Liver (tissue), 9 donors: ENCODE results near the gene SEMA5A. TPM values are rescaled to one million over a fixed set of nuclear protein-coding genes. Genes with fewer than 3 reads are reported as not detected.

Experiments used
- DNase-seq: peaks from one replicate; pipeline ENCODE4 v3.0.0-alpha.2; 2017; ENCODE audit warnings: low spot score
- H3K27ac ChIP-seq, 2 donors: one replicate each; pipeline ENCODE4 v1.7.0; 2013; ENCODE audit warnings: inconsistent platforms in 2 of 2, low read length in 2 of 2, control low read depth in 1 of 2, low read depth in 1 of 2, mild to moderate bottlenecking in 1 of 2
- H3K27me3 ChIP-seq, 4 donors: one replicate each; pipeline versions ENCODE4 v1.6.1 to v1.7.0; 2013; ENCODE audit warnings: low read length in 3 of 4, inconsistent platforms in 1 of 4, mild to moderate bottlenecking in 1 of 4, moderate library complexity in 1 of 4; ENCODE audit not compliant: control insufficient read depth in 4 of 4, insufficient read depth in 4 of 4
- H3K36me3 ChIP-seq, 4 donors: one replicate each; pipeline versions ENCODE4 v1.6.1 to v1.7.0; 2013; ENCODE audit warnings: low read length in 3 of 4, mild to moderate bottlenecking in 3 of 4, low read depth in 1 of 4, moderate library complexity in 1 of 4; ENCODE audit not compliant: control insufficient read depth in 4 of 4, insufficient read depth in 3 of 4
- H3K4me1 ChIP-seq, 4 donors: one replicate each; pipeline versions ENCODE4 v1.6.1 to v1.7.0; 2013; ENCODE audit warnings: low read length in 3 of 4, mild to moderate bottlenecking in 3 of 4, moderate library complexity in 1 of 4; ENCODE audit not compliant: control insufficient read depth in 4 of 4, insufficient read depth in 4 of 4
- H3K4me3 ChIP-seq, 3 donors: one replicate each; pipeline versions ENCODE4 v1.6.1 to v1.7.0; 2013; ENCODE audit warnings: low read length in 3 of 3, control low read depth in 1 of 3, low read depth in 1 of 3, mild to moderate bottlenecking in 1 of 3
- H3K9ac ChIP-seq, 2 donors: one replicate each; pipeline ENCODE4 v1.7.0; 2013; ENCODE audit warnings: low read length in 2 of 2, mild to moderate bottlenecking in 2 of 2, moderate library complexity in 2 of 2, control low read depth in 1 of 2, low read depth in 1 of 2
- H3K9me3 ChIP-seq, 4 donors: one replicate each; pipeline versions ENCODE4 v1.6.1 to v1.7.0; 2013; ENCODE audit warnings: low read length in 3 of 4; ENCODE audit not compliant: control insufficient read depth in 4 of 4
- ATF3 ChIP-seq: IDR thresholded peaks from 2 replicates; pipeline ENCODE4 v1.6.1; 2016; ENCODE audit warnings: antibody characterized with exemption
- CTCF ChIP-seq: fragments of 150-350 bp; IDR thresholded peaks from 2 replicates; pipeline ENCODE4 v1.5.1; 2017; ENCODE audit warnings: improper control_type of control experiment, low read depth, low read length; ENCODE audit not compliant: missing input control
- EGR1 ChIP-seq, 2 donors: IDR thresholded peaks; 2 replicates each; pipeline ENCODE4 v1.6.1; 2016 to 2018; ENCODE audit warnings: antibody characterized with exemption in 2 of 2, low read depth in 2 of 2
- FOXA1 ChIP-seq: IDR thresholded peaks from 2 replicates; pipeline ENCODE4 v1.6.1; 2016; ENCODE audit warnings: antibody characterized with exemption
- FOXA2 ChIP-seq: IDR thresholded peaks from 2 replicates; pipeline ENCODE4 v1.6.1; 2016; ENCODE audit warnings: antibody characterized with exemption
- GABPA ChIP-seq, 2 donors: IDR thresholded peaks in 1 of 2; conservative IDR thresholded peaks in 1 of 2; 2 replicates each; pipeline ENCODE4 v1.6.1; 2016; ENCODE audit warnings: antibody characterized with exemption in 2 of 2, mild to moderate bottlenecking in 1 of 2, moderate library complexity in 1 of 2
- HNF4A ChIP-seq, 2 donors: conservative IDR thresholded peaks; 2 replicates each; pipeline ENCODE4 v1.6.1; 2016; ENCODE audit warnings: antibody characterized with exemption in 2 of 2, mild to moderate bottlenecking in 2 of 2
- HNF4G ChIP-seq: IDR thresholded peaks from 2 replicates; pipeline ENCODE4 v1.6.1; 2016; ENCODE audit warnings: antibody characterized with exemption
- JUND ChIP-seq, 2 donors: IDR thresholded peaks; 2 replicates each; pipeline ENCODE4 v1.6.1; 2016; ENCODE audit warnings: antibody characterized with exemption in 2 of 2
- MAX ChIP-seq: IDR thresholded peaks from 2 replicates; pipeline ENCODE4 v1.6.1; 2016; ENCODE audit warnings: antibody characterized with exemption
- NR2F2 ChIP-seq: IDR thresholded peaks from 2 replicates; pipeline ENCODE4 v1.6.1; 2016; ENCODE audit warnings: antibody characterized with exemption
- RAD21 ChIP-seq, 2 donors: IDR thresholded peaks; 2 replicates each; pipeline ENCODE4 v1.6.1; 2016; ENCODE audit warnings: antibody characterized with exemption in 2 of 2, mild to moderate bottlenecking in 2 of 2
- REST ChIP-seq: IDR thresholded peaks from 2 replicates; pipeline ENCODE4 v1.6.1; 2016; ENCODE audit warnings: antibody characterized with exemption, mild to moderate bottlenecking
- RXRA ChIP-seq, 2 donors: IDR thresholded peaks; 2 replicates each; pipeline ENCODE4 v1.6.1; 2017 to 2018; ENCODE audit warnings: antibody characterized with exemption in 2 of 2, mild to moderate bottlenecking in 1 of 2
- SP1 ChIP-seq: IDR thresholded peaks from 2 replicates; pipeline ENCODE4 v1.6.1; 2018; ENCODE audit warnings: antibody characterized with exemption, mild to moderate bottlenecking
- TAF1 ChIP-seq: conservative IDR thresholded peaks from 2 replicates; pipeline ENCODE4 v1.6.1; 2016; ENCODE audit warnings: antibody characterized with exemption, mild to moderate bottlenecking
- YY1 ChIP-seq: IDR thresholded peaks from 2 replicates; pipeline ENCODE4 v1.6.1; 2016; ENCODE audit warnings: antibody characterized with exemption, mild to moderate bottlenecking
- ZBTB33 ChIP-seq: IDR thresholded peaks from 2 replicates; pipeline ENCODE4 v1.6.1; 2016; ENCODE audit warnings: antibody characterized with exemption
- WGBS: extraction: QIAGEN DNeasy Blood & Tissue Kit; methylation state at CpG from one replicate; pipeline ENCODE4 v1.1.7; 2013; 5-methylcytosine and 5-hydroxymethylcytosine counted together
- polyA plus RNA-seq, 2 donors: library from polyadenylated mRNA; stranded (reverse) in 1 of 2; unstranded in 1 of 2; fragments of 200-250 nt in 1 of 2; fragments of >200 nt in 1 of 2; fragmentation: Nextera tagmentation in 1 of 2; extraction: Ambion mirVana in 1 of 2; gene quantifications; one replicate each; pipeline versions ENCODE4 v1.2.1 to v1.2.3, GENCODE V29; 2013 to 2015
- total RNA-seq, 2 donors: library from RNA; depleted of rRNA; stranded (reverse); fragments of >200 nt; gene quantifications; one replicate each; pipeline ENCODE4 v1.2.3, GENCODE V29; 2014
- donor health status: healthy.
- donor health status: healthy.
- donor health status: healthy.
- donor health status: healthy.
- donor health status: healthy.

The SEMA5A gene
- total and polyA plus RNA-seq, 4 donors, result 1.1 to 5.8 (median 3.2) TPM

GRCh38 chr5:9375756-9376155 is 170.1 kb downstream of the SEMA5A start:
- H3K27me3 ChIP-seq, result no peaks in the 10 kb centered on the region
- no peak for TF ChIP-seq FOXA2
- no peak for TF ChIP-seq CTCF
- no peak for TF ChIP-seq YY1
- no peak for TF ChIP-seq SP1
- no peak for TF ChIP-seq GABPA (IDR thresholded peaks at IDR 0.05 in 1 of 2, conservative IDR thresholded peaks at IDR 0.05 in 1 of 2)
- TF ChIP-seq NR2F2, result no peak
- TF ChIP-seq JUND (IDR thresholded peaks at IDR 0.05), result no peak
- no peak for DNase-seq
- no peaks in the 10 kb centered on the region for H3K9me3 ChIP-seq
- H3K27ac ChIP-seq, result no peak overlapping the region
- H3K4me1 ChIP-seq, result peaks cover 4 to 47% (median 31%) of the 10 kb centered on the region in 4 donors
- no peak overlapping the region for H3K9ac ChIP-seq
- H3K36me3 ChIP-seq, result no peaks in the 10 kb centered on the region
- no peak overlapping the region for H3K4me3 ChIP-seq
- WGBS, result 95% methylated on average over 2 of the region's 2 CpGs

- H3K27ac ChIP-seq, result peak overlapping the region; percentile 6 to 37
- no peaks in the 10 kb centered on the region for H3K27me3 ChIP-seq
- no peak overlapping the region for H3K4me3 ChIP-seq
- DNase-seq, result no peak
- H3K9ac ChIP-seq, result no peak overlapping the region
- peaks cover 4 to 47% (median 31%) of the 10 kb centered on the region in 4 donors for H3K4me1 ChIP-seq
- 53% methylated on average over 4 of the region's 4 CpGs for whole genome bisulfite sequencing
- no peaks in the 10 kb centered on the region for H3K9me3 ChIP-seq
- TF ChIP-seq HNF4A (conservative IDR thresholded peaks at IDR 0.05) (peak in 1 of 2 donors; percentile 35), RAD21 (IDR thresholded peaks at IDR 0.05) (peak; percentile 26 to 49), RXRA (IDR thresholded peaks at IDR 0.05) (peak; percentile 37 to 53), SP1 (no peak), FOXA1 (no peak), NR2F2 (no peak)
- no peaks in the 10 kb centered on the region for H3K36me3 ChIP-seq
Observed at GRCh38 chr5:9374025-9374424, 171.8 kb downstream of the SEMA5A start.

GRCh38 chr5:9373571-9373970 is 172.3 kb downstream of the SEMA5A start:
- H3K4me3 ChIP-seq, result no peak overlapping the region
- H3K36me3 ChIP-seq, result no peaks in the 10 kb centered on the region
- H3K9ac ChIP-seq, result no peak overlapping the region
- H3K9me3 ChIP-seq, result no peaks in the 10 kb centered on the region
- 64% methylated on average over 2 of the region's 2 CpGs for WGBS
- DNase-seq, result no peak
- TF ChIP-seq ATF3 (no peak), CTCF (no peak), FOXA1 (no peak), FOXA2 (no peak), JUND (IDR thresholded peaks at IDR 0.05) (no peak), MAX (no peak), HNF4A (conservative IDR thresholded peaks at IDR 0.05) (no peak), RAD21 (IDR thresholded peaks at IDR 0.05) (no peak), NR2F2 (no peak), ZBTB33 (no peak), TAF1 (no peak), YY1 (no peak), EGR1 (IDR thresholded peaks at IDR 0.05; ENCODE audit: low read depth in 2 of 2) (no peak), HNF4G (no peak), RXRA (IDR thresholded peaks at IDR 0.05) (no peak), SP1 (no peak), REST (no peak)
- peak overlapping the region; percentile 6 to 37 for H3K27ac ChIP-seq
- no peaks in the 10 kb centered on the region for H3K27me3 ChIP-seq
- H3K4me1 ChIP-seq, result peaks cover 4 to 47% (median 31%) of the 10 kb centered on the region in 4 donors
